HG02943 (cell line): ENCODE results near the gene MYLK.

Experiments used
- ATAC-seq: cut with Tn5 transposase; IDR thresholded peaks from one replicate; pipeline ENCODE4 v1.9.1; 2021; ENCODE audit warnings: mild to moderate bottlenecking, low read depth, moderate library complexity; ENCODE audit not compliant: unreplicated experiment

Gene MYLK

DNA sequence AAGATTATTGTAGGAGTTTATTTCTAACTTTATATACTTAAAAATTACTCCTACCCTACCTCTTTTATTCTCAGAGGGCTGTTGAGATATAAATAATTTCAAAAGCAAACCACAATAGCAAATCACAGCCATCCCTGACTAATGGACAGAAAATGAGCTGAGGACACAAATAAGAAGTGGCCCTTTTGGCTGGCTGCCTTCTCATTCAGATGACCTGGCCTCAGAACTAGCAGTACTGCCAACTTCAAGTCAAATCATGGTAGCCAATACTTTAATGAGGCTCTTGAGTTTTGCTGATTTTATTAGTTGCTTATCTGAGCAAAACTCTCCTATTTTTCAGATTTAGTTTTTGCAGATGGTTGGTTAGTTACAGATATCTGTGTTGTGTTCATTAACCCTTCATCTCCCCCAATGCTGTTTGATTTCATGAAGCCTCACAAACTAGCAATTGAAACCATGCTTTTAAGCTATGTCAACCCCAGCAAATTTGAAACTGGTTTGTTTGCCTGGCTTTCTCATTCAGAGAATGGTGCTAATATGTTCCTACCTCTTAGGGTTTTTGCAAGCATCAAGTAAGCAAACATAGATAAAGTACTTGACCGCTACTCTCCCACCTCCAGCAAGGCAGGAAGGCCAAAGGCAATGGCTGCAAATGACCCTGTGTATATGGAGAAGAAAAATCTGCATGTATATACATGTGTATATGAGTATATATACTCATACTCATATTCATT is 225.8 kb downstream of the MYLK start:
- ATAC-seq = no peak

DNA sequence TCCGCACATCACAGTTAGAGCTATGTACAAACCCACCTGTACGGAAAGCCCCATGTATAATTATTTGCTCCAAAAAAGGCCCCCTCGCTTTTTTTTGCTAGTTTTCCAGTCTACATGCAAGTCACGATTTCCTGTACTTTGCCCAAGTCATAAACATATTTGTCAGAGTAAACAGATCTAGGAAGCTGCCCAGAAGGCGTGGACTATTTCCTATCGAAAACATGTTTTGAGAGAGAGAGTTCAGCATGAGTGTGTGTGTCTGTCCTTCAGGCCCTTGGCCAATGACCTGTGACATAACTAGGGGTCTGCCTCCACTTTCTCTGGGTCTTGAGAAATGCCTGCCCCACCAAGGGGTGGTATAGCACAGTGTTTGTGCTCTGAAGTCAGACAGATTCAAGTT is 226.6 kb downstream of the MYLK start:
- ATAC-seq = no peak

DNA sequence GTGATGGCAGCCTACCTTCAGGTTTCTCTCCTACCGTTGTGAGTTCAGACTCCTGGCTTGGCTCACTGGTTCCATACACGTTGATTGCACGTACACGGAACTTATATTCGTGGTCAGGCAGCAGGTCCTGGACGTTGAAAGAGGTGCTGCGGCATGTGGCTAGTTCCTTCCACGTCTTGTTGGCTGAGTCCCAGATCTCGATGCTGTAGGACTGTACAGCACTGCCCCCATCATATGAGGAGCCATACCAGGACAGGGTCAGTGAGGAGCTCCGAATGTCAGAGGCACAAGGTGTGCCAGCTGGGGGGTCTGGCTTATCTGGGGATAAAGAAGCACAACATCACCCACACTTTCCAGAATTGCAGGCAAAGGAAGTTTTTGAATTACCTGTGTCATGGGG is 227.0 kb downstream of the MYLK start:
- ATAC-seq = no peak

DNA sequence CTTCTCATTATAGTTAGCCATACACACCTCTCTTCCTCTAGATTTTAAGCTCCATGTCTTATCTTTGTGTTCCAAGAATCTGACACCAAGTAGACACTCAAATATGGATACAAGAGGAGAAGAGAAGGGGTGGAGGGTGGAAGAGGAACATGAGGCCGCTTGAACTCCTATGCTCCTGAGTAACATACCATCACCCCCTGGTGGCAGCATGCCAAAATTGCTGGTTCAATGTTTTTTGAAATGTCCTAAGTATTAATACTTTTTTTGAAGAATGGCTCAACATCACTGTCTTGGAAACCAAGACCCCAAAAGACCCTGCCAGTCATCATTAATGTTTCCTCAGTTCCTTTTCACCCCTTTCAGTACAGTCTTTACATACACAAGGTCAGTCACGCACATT is 227.4 kb downstream of the MYLK start:
- ATAC-seq = no peak

DNA sequence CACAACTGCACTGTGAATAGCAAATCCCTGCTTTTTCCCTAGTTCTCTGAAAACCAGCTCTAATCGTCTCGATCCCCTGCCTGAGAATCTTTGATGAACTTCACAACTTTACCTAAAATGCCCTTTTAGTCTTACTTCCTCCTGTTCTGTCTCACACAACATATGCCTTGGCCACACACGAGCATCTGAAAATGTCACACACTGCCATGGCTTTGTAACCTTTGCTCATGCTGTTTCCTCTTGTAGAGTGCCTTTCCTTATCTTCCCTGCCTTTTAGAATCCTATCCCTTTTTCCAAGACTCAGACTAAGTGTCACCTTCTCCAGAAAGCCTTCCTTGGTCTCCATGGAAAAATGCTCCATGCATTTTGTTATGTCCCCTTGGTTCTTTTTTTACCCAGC is 227.9 kb downstream of the MYLK start:
- no peak for ATAC-seq

DNA sequence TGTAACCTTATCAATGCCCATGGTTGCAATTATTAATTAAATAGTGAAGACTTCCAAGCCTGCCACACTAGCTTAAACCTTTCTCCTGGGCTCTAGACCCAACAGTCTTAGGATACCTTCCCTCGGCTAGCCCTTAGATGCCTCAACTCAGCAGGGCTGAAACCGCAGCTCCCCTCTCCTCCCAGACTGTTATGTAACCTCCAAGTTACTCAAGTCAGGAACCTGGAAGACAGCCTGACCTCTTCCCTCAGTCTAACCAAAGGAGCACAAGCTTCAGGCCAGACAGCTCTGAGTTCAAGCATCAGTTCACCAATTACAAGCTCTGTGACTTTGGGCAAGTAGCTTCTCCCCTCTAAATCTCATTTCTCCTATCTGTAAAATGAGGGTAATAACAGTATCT is 228.7 kb downstream of the MYLK start:
- ATAC-seq = no peak

DNA sequence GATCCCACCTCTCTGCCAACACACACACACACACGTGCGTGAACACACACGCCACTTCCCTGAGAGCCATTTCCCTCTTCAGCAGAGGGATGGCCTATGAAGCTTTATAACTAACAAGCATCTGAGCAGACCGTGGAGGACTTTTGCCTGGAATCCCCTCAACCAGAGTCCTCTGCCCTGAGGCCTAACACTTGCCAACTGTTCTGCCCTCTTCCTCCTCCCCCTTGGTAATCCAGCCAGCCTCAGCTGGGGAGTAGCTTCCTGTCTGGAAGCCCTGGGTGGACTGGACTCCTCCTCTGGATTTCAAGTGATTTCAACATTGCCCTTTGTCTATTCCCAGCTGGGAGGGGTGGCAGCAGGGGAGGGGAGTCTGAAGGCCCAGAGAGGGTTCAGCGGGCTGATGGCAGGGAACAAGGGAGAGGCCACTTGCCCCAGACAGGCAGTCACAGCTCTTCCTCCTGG is 230.9 kb downstream of the MYLK start:
- no peak for ATAC-seq

DNA sequence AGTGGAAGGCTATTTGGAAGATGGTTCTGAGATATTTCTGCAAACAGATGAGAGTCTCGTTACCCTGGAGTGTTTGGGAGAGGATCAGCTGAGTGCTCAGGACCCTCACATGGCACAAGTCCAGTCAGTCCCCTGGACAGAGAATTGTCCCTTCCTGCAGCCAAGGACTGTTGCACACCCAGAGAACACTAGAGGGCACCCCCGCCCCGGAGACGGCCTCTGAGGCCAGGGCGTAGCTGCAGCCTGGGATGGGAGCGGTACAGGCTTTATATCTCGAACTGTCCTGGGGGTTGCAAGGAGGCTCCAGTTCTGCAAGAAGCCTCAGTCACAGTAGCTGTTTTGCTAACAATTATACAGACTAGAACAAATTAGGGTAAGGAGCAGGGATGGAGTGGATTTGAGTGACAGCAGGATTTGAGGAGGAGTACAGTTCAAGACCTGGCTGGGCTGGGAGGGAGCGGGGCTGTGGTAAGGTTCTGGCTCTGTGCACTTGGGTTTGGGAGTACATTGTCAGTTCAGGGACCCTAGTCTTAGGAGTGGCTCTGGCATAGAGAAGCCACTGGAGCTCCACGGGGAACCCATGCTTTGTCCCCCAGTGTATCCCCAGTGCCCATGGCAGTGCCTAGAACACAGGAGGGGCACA is 231.7 kb downstream of the MYLK start:
- no peak for ATAC-seq

DNA sequence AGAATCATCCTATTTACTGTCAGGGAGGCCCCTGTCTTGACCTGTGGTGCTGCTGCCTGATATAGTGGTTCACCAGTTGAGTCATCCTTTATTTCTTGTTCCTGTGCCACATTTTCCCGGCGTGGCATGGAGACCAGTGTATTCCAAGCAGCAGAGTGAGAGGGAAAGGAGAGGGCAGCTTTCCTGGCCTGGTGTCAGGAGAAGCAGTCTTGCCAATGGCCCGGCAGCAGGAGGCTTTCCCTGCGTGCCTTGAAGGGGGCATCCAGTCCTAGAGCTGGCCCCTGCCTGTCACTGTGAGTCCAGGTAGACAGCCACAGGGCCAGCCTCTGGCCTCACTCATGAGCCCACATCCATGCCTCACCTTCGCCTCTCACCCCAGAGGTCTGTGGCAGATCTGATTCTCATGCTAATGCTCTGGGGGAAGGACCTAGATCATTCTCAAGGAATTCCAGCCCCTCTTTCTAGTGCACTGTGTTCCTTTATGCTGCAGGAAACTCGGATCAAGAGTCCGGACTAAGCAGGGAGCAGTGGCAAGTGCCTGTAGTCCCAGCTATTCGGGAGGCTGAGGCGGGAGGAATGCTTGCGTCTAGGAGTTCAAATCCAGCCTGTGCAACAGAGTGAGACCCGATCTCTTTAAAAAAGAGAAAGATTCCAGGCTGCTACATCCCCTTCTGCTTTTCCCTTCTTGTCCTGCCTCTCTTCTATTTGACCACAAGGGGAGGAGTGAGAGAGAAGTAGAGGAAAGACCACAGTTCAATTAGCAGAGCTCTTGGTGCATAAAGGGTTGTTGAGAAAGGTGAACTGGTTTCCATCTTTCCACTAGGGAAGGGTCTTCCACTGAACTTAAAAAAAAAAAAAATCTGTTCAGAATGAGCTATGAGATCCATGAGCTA is 232.4 kb downstream of the MYLK start:
- ATAC-seq = no peak

DNA sequence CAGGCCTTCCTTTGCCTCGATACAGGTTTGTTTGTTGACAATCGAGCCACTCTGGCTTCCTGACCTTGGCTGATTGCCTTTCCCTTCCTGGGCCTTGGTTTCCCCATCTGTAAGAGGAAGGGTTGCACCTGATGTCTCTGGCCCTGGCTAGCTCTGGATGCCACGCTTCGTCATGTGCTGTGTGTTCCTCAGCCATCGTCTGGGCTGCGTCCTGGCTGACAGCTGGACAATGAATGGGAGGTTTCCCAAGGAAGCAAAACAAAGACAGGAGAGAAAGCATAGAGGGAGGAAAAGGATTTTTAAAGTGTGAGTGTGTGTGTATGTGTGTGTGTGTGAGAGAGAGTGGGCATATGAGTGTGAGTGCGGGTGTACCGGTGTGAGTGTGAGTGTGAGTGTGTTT is 234.0 kb downstream of the MYLK start:
- no peak for ATAC-seq

DNA sequence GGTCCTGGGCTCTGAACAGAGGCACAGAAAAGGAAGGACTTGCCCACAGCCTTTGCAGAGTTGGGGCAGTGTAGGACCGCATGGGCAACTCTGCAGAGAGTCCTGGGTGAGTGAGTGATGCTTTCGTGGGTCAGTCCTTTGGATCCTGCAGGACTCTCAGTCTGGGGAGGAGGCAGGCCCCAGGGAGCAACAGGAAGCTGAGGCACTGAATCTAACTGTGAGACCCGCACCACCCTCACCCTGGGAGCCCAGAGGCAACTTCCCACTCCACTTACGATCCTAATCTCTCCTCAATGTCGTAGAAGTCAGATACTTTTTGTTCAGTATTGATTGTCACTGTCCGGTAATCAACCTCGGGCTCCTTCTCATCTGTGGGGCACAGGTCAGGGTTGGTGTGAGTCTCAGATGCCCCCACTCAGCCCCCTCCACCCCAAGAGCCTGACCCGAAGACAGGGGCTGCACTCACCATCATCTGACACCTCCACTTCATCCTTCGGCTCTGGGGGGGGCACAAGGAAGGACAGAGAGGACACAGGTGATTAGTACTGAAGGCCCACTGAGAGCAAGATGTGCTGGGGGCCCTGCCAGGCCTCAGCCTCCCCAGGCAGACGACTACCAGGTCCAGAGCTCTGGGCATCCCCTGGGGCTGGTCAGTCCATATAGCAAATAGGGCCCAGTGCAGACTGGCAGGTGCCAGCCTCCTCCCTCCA is 235.3 kb downstream of the MYLK start:
- no peak for ATAC-seq

DNA sequence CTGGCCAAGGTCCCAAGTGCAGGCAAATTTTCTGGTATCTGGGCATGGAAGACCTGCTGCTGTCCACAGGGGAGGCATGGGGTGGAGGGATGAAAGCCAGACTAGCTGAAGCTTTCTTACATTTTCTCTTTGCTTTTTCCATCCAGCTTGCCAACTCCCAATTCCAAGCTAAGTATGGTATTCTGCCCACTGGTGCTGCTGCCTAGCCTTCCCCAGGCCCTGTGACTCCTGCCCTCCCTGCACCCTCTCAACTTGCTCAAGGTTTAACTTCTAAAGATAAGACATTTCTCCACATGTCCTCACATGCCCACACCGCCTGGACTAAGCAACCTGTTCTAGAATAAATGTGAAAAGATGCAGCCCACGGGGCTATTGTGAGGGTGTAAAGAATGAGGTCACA is 239.8 kb downstream of the MYLK start:
- ATAC-seq = no peak

DNA sequence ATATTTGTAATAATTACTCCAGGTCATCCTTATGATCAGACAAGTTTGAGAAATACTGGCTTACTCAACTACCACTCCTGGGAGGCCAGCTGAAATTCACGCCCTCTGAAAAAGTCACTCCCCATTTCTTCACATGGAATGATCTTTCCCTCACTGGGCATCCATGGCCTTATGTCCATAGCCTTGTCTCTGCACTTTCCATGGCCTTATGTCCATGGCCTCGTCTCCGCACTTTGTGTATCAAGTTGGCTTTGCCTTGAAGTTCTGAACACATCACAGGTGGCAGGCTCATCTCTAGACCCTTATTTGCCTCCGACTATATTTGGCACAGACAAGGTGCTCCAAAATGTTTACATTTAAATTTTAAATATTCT is 241.2 kb downstream of the MYLK start:
- no peak for ATAC-seq

DNA sequence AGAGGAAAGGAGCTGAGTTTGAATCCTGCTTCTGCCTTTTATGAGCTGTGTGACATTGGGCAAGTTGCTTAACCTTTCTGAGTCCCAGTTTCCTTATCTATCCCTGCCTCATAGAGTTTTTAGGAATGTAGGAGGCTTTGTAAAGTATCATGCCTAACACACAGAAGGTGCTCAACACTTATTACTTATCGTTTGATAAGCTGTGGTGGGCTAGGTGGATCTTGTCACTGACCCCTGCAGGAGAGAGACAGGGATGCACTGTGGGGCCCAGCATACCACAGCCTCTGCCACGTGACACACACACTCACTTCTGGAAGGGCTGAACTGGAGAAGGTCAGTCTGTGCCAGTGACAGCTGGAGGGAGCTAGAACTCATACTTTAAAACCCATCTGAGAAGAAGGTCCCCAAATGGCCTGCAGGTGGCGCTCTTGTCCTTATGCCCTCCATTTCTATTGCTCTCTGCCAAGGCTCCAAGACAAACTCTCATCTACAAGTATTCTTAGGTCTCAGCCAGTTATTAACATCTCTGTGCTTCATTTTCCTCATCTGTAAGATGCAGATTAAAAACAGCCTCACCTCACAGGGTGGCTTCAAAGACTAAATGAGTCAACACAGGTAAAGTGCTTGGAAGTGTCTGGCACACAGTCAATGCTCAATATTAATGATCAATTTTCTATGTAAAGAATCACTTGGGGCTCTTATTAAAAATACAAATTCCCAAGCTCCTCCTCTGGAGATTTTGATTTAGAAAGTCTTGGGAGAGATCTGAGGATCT is 241.8 kb downstream of the MYLK start:
- peak; percentile 60 for ATAC-seq

DNA sequence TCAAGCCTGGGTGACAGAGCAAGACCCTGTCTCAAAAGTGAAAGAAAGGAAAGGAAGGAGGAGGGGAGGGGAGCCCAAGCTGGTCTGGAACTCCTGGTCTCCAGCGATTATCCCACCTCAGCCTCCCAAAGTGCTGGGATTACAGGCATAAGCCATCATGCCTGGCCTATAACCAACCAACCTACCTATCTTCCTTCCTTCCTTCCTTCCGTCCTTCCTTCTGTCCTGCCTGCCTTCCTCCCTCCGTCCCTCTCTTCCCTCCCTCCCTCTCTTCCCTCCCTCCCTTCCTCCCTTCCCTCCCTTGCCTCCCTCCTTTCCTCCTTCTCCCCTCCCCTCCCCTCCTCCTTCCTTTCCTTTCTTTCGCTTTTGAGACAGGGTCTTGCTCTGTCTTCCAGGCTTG is 242.6 kb downstream of the MYLK start:
- ATAC-seq = no peak

DNA sequence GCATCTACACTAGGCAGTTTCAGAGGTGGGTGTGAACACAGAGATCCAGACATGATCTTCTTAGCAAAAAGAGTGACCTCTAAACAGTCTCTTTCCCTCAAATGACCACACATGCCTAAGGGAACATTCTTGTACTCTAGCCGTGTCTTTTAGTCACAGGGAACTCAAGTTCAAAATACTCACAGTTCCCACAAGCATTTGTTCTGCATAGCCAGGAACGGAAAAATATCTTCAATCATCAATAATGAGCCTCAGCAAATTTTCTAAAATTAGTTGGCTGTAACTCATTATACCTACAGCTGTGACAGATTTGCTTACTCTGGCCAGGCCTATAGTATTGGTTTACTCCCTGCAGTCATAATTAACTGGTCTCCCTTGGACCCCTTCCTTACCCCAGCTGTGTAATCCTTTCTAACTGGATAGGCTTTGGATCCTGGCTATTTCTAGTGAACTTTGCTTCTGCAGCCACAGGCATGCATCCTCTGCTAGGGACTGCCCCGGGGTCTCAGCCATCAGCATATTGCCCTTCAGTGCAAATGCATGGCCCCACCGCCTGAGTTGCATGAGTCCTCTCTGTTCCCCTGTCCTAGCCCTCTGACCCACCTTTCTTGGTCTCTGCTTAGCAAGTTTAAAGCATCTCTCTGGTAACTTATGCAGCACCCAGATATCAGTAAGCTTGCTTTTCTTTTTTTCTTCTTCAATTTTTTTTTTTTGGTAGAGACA is 243.2 kb downstream of the MYLK start:
- no peak for ATAC-seq

DNA sequence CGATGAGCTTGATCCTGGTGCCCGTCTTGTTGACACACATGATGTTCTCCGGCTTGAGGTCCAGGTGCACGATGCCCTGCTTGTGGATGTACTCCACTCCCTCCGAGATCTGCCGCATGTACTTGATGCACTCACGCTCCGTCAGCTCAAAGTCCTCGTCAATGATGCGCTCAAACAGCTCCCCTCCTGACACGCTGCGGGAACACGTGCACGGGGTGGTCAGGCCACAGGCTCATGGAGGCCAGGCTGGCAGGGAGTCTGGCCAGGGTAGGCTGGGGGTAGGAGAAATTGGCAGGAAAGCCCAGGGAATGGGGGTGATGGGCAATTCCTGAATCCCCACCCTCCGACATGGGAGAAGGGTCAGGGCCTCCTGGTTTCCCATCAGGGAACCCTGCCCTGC is 243.8 kb downstream of the MYLK start:
- ATAC-seq = no peak

DNA sequence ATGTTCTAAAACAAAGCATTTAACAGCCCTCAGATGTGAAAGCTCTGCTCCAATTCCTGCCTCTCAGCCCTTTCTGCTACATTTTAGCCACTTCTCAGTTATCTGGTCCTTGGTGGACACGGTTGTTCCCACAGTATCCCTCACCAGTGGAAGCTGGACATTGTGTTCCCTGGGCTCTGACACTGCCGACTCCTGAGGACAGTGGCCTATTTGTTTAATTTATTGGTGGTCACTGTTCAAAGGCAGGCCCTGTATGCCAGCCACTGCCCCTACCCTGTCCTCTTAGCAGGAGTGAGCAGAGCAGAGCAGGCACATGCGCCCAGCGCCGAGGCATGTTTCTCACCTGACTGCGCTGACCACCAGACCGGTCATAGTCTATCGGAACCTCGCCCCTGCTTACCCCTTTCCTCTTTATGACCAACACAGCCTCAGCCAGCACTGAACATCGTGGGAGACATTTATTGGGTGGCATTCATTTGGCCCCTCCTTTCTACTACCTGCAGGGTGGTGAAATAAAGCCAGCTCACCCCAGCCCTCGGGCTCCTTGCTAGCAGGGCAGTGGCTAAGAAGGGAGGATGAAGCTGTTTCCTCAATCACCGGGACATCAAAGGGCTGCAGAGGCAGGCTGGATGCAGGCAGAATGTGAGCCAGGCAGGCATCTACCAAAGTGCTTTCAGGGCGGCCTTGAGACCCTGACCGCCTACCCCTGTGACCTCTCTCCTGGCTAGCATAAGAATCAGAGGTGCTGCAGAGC is 245.0 kb downstream of the MYLK start:
- no peak for ATAC-seq

DNA sequence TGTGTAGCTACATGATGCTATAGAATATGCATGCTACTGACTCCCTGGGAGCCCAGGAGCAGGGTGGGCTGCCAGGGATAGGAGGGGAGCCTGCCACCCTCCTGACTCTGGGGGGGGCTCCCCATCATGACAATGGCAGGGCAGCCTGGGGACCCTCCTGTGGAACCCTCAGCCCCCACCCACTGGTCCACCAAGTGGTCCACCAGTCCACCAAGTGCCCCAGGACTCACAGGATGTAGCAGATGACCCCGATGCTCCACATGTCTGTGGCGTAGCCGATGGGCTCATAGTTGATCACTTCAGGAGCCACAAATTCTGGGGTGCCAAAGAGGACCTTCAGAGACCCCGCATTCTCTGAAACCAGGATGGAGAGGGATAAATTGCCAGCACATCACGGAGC is 246.3 kb downstream of the MYLK start:
- ATAC-seq = no peak
